GM19468 (cell line): ENCODE results near the gene IRX2.

Experiments used
- ATAC-seq: cut with Tn5 transposase; IDR thresholded peaks from one replicate; pipeline ENCODE4 v1.9.1; 2021; ENCODE audit warnings: mild to moderate bottlenecking, moderate library complexity, moderate number of reproducible peaks; ENCODE audit not compliant: unreplicated experiment; ENCODE audit errors: extremely low read depth

The IRX2 gene

DNA sequence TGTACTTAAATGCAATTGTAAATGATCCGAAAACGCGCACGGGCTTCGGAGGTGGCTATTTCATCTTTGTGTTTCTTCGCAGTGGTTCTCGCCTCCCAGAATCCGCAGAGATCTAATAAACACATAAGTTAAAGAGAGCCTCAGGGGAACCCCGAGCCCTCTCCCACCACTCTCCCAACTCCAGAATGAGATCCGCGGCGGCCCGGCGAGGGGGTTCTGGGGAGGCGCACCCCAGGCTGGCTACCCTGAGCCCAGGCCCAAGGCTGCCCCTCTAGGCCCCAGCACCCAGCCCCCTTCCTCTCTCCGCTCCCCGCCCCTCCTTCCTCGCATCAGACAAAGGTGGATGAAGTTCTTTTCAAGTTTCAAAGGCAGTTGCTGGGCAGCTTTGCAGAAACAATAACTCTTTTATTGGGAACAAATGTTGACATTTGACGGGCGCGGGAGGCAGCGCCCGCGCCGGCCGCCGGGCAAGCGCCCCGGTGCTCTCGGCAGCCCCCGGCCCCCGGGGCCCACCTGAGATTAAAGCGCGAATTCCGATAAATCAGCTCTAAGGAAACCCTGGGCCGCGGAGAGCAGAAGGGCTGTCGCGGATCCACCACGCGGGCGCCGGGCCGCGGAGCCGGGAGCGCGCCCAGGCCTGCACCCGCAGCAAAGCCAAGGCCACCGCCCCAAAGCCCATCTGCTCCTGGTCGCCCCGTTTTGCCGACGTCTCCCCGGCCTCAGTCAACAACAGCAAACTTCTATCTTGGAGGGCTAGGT lies 8.4 kb downstream of the IRX2 start:
- ATAC-seq: no peak

DNA sequence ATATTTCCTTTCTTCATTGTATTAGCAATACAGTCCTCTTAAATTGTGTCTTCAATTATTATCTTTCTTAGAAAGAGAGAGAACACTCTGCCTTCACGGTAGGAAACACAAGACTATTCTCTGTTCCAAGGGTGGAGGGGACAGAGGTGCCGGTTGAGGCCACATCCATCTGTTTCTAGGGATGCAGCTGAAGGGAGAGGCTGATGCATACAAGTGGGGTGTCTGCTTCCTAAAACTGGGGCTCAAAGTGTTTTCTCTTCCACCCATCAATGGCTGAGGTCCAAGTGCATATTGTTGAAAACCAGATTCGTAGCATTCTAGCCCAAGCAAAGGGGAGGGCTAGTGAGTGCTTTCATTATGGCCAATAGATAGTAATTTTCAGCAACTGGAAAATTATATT lies 9.5 kb downstream of the IRX2 start:
- ATAC-seq: no peak

DNA sequence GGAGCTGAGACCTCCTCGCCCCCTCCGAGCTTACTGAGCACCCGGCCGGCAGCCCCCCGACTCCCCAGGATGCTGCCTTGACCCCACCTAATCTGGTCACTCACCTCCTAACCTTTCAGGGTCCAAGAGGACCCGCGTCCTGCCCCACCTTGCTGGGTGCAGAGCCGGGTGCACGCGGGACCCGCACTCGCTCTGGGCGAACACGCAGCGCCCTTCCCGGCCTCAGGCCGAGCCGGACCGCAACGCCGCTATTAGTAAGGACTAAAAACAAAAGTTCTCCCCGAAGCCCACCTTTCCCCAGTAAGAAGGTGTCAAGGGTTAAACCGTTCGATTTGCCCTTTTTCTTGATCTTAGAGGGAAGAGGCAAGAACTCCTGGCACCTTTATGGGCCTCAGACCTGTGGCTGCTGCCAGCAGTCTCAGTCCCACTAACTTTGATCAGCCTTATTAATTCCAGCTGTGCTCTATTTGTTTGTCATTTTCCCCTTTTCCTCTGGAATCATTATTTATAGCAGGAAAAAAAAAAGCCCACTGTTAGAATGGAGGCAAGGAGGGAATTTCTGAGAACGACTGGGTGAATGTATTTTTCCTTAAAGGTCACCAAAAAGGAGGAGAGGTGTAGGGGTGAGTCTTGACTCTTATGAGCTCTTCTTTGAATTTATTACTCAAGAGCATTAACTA lies 10.5 kb downstream of the IRX2 start:
- no peak for ATAC-seq

DNA sequence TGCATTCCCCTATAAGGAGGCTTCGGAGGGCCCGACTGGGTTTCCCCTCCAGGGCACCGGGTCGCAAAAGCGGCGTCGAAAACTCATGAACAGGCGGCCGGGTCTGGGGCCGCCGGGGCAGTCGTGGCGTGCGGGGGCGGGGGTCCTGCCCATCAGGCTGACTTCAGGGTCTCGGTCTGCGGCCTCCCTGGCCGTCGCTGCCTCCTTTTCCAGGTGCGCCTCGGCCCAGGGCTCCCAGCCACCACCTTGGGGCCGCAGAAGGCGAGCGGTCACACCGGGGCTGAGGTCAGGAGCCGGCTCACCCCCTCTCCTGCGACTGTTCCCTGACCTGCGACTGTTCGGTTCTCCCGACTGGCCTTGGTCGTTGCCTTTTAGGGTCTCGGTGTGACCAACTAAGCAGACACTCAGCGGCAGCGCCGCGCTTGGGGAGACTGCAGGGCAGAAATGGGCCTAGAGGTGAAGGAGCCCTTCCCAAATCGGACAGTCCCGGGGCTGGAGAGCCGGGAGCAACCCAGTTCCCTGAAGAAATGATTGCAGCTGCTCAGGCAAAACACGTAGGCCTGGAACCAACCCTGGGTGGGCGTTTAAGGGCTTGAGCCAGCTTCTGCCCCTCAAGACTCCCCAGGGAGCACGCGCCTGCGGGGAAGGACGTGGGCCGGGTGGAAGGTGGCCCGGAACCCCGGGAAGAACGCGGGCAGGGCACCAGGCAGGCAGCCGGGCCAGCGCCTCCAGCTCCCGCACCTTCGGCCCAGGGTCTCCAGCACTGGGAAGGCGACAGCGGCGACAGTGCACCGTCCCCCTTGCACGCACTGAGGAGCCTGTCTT lies 11.2 kb downstream of the IRX2 start:
- no peak for ATAC-seq

DNA sequence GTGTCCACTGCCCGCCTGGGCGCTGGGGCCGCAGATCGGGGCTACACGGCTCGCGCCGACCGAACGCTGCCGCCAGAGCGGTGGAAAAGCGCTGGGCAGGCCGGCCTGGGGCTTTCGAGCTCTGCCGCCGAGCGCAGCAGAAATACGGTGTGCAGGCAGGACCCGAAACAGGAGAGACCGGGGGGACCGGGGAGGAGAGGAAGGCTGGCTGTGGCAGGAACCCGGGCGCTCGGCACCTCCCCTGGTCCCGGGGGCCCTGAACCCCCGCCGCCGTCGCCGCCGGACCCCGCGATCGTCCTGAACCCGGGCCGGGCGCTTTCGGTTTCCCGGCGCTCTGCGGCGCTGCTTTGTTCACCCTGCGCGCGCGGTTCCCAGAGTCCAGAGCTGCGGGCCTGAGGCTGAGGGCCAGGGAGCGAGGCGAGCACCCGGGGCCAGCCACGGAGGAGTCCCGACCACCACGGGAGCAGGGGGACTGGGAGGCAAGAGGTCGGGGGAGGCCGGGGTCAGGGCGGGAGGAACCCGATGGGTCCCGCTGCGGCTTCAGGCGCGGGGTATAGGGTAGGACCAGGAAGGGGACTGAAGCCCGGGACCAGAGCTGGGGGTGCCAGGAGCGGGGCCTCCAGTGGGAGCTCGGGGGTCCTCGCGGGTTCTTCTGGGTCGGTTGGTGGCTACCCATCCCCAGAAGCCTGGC lies 12.0 kb downstream of the IRX2 start:
- ATAC-seq: no peak

DNA sequence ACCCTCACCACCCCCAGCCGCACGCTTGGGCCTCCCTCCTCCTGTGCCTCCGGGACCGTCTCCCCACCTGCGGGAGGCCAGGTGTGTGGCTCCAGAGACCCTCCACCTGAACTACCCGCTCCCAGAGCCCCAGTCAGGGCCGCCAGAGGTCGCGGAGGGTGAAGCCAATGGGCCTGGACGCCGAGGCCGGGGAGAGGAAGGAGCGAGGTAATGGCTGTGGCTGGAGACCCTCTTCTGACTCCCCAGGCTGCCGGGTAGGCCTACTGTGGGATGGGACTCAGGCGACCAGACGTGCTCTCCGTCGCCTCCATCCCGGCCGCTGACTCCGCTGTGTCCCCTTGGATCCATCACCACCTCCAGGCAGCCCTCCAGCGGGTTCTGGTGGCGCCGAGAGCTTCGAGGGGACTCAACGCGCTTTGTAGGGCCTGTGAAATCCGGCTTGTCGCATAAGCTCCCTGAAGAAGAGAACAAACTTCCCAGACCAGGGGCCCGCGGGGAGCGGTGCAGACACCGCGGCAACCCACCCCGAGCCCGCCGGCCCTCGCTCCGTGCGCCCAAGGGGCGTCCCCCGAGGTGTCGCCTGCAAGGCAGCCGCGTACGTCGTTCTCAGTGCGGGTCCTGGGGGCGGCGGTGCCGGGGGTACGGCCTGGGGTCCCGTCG lies 12.6 kb downstream of the IRX2 start:
- no peak for ATAC-seq

DNA sequence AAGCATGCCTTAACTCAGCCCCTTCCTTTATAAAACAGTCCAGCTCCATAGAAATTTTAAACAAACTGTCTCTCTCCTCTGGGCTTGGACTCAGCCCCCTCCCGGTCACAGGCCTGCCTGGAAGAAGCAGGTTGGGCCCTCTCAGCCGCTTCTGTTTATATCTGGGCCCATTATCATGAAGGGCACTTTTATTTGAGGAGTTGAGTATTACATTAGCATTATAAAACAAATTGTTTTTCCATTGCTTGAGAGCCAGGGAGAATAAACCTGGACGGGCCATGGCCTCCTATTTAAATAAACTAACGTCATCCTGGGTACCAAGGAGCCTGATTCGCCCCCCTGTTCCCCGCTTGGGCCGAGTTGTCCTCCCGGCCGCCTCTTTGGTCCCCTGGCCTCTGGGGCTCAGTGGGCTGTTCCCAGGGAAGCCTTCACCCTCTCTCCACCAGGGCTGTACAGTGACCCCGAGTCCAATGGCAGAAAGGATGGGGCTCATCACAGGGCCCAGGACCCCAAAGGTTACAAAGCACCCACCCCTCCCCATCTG lies 13.2 kb downstream of the IRX2 start:
- no peak for ATAC-seq

DNA sequence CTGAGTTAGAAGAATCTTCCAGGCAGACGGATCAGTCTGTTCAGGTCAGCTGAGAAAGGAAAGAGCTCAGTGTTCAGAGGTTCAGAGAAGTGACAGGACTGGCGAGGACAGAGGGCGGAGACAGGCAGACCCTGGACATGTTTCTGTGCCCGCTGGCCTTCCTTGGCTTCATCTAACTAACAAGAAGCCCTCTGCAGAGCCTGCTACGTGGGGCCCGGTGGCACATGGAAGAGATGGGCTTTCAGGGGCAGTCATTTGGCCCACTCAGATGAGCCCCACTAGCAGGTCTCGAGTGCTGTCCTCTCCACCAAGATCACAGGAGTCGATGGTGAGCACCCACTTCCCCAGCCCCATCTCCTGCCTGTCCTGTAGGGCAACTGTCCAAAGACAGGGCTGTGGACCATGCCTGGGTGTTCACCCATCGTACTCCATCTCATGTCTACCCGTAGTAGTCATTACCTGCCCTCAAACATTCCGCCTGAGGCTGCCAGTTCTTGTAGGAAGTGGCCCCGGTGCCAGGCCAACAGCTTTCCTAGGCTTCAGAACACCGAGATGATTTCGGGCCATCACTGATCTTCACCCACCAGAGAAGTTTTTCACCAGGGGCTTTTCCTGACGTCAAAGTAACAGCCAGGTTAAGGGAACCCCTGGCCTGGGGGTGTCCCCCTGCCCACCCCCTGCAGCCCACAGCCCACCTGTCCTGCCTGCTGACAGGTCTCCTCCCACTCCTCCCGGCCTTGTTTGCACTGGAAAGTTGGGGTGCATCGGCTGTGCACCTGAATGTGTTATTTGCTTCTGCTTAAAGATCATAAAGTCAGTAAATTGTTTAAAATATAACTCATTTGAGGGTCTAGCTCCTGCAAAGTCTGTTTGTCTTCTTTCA lies 14.0 kb downstream of the IRX2 start:
- no peak for ATAC-seq

DNA sequence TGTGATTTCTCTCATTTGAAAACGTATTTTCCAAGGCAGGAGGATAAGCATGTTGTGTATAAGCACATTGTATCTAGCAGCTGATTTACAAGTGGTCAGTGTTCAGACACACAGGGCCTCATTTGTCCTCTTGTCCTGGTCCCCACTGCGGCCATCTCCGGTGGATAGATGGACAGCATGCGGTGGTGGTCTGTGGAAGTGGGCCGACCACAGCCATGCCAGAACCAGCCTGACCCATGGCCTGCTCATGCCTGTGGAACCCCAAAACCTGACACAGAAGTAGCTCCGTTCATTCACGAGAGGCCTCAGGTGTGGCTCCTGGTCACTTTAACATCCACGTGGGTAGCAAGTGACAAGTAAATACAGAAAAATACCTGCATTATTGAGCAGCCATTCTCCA lies 14.6 kb downstream of the IRX2 start:
- ATAC-seq: no peak

DNA sequence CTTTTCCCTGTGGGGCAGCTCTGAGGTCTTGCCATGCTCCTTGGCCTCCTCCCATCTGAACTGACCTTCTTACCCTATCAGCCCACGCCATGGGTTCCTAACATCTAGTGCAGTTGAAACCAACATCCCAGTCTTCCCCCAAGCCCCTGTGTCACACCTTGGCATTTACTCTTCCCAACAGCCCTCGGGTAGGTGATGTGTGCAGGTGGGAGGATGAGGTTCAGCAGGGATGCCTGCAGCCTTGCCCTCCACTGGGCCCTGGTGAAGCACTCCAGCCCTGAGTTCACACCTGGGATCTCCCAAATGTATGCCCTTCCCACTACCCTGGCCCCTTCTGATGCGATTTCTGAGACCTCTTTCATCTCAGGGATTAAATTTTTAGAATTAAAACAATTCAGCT lies 15.5 kb downstream of the IRX2 start:
- ATAC-seq: no peak

DNA sequence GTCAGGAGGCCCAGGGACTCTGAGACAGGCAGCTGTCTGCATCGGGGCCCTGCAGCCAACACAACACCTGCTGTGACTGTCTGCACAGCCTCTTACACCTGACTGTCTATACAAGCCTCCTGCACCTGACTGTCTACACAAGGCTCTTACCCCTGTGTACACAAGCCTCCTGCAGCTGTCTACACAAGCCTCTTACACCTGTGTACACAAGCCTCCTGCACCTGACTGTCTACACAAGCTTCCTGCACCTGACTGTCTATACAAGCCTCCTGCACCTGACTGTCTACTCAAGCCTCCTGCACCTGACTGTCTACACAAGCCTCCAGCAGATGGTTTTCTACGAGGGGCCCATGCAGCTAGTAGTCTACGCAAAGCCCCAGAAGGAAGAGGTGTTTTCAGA lies 18.6 kb downstream of the IRX2 start:
- no peak for ATAC-seq

DNA sequence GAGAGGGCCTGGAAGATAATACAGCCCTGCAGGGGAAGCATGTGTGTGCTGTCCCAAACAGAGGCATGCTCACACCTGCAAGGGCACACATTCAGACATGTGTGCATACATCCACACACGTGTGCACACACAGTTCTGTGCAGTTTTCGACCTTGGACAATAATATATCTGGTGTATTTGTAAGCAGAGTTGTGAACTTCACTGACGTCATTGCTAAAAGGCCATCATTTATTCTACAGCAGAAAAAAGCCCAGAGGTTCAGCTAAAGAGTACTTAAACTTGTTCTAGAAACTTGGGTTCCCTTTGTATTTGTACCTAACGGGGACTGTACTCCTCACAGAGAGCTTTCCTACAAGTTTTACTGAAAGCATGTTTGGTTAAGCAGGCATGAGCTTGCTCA lies 19.5 kb downstream of the IRX2 start:
- no peak for ATAC-seq

DNA sequence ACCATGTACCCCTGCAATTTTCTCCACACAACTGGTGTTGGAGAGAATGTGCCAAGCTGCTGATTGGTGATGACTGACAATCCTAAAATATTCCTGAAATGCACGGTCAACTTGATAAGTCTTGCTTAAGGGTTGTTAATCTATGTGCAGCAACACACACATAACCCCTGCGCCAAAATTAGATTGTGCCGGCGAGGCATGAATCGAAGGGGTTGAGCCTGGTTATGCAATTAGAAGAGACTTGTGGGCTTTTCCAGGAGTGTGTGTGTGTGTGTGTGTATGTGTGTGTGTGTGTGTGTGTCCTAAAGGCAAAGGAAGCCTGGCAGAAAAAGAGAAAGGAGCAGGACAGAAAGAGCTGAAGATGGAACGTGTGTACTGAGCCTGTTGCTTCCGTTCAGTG lies 22.3 kb downstream of the IRX2 start:
- ATAC-seq: no peak

DNA sequence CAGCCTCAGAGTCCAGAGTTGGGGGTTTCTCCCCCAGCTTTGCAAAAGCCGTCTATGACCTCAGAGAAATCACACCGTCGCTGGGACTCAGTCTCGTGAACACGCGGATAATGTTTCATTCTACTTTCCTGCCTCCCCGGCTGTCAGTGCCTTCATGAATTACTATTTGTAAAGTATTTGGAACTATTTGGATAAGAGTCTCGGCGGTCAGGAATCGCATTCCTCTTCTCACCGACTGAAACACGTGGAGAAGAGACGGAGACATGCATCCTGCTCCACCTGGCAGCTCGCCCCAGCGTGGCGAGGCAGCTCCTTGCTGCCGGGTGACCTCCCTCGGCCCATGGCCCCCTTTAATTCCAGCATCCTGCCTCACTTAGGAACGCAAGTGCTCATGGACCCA lies 23.9 kb downstream of the IRX2 start:
- ATAC-seq: no peak

DNA sequence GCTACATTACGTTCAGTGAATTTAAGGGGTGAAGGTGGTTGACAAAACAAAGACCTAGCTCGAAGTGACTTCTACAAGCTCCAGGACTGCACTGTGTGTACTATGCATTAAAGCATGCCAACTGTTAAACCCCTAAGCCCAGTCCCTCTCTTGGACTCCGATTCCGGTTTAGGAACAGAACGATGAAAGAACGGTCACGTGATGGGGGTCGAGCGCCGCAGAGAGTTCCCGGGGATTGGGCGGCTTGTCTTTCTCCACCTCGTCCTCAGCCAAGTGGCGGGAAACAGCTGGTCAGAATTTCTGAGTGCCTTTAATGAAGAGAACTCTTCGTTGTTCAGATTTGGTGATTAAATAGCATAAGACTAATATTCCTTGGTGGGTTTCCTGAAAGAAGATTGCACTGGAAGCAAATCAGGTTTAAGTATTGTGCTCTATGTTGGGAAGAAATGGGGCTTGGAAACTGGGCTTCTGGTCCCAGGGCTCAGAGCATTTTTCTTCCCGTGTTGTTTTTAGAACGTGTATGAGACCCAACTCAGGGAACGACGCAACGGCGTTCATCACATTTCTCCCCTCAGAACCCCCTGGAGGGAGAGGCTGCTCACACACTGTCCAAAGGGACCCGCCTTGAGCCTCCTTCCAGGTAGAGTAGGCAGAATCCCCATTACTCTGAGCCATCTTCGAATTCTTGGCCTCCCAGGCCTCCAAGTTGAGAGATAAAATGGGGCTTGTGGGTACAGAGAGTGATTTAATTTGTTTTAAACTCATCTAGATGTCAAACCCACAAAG lies 25.3 kb downstream of the IRX2 start:
- no peak for ATAC-seq

DNA sequence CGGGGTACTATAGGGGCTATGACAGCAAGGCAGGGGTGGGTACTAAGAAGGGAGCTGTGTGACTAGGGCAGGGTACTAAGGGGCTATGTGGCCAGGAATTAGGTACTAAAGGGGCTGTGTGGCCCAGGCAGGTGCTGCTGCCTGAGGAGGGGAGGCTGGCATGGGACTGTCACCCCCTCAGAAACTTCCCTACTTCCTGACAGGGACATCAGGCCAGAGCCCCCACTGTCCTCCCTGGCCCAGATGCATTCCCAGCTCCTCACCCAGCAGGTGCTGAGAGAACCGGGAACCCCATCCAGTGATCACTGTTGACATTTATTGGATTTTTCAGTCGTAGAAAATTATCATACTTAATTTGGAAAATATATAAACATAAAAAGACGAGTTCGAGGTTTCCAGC lies 26.6 kb downstream of the IRX2 start:
- ATAC-seq: no peak

DNA sequence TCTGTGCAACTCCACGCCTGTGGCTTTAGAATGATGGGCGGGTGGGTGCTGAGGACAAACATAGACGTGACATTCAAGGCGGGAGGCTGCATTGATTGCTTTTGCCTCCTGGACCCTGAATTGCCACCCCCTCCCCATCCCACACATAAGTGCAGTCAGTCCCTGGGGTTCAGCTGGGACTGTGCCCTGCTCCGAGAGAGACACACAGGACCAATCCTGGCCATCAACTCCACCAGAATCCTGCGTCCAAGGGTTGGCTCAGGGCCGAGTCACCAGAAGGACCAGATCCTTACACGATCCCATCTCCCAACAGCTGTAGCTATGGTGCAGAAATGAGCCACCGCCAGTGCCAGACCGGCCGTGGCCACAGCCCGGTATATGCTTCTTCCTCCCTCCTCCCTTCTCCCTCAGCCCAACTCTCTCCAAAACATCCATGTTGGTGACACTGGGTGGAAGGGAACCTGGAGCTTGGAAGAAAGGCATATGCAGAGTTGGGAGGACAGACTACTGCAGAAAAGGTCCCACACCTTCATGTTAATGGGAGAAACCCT lies 27.4 kb downstream of the IRX2 start:
- ATAC-seq: no peak

DNA sequence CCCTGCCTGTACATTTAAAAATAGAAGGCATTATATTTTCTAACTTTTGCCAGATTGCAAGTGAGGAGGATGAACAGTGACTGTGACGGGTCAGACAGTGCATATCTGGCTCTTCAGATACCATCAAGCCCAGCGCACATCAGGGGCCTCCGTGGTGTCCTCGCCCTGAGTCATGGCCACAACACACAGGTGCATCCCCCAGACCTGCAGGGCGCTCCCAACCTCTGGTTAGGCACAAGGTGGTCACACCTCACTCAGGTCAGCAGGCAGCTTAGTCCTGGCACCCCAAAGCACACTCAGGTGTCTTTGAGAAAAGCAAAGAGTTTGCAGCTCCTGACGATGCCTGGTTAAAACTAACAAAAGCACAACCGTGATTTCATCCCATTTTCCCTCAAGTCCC lies 28.6 kb downstream of the IRX2 start:
- ATAC-seq: no peak
